GM12878 (cell line): Measurements from ENCODE around the gene MAP1S.
A peak's percentile ranks its signal among the peaks of the same experiment; 100 is the strongest.

Source experiments
- BRCA1 ChIP-seq: IDR thresholded peaks from 2 replicates; pipeline ENCODE4 v1.6.1; 2011; ENCODE audit warnings: low read depth, low read length, improper control_type of control experiment
- CHD1 ChIP-seq: IDR thresholded peaks from 2 replicates; pipeline ENCODE4 v1.6.1; 2012; ENCODE audit warnings: low read depth, low read length, improper control_type of control experiment
- EZH2 ChIP-seq: IDR thresholded peaks from 2 replicates; pipeline ENCODE4 v1.6.1; 2012; ENCODE audit warnings: low read depth, mild to moderate bottlenecking, control low read depth, inconsistent platforms, low read length, borderline replicate concordance; ENCODE audit not compliant: control insufficient read depth
- FOS ChIP-seq: IDR thresholded peaks from 3 replicates; pipeline ENCODE4 v1.6.1; 2011; ENCODE audit warnings: borderline replicate concordance; ENCODE audit not compliant: insufficient read length; ENCODE audit errors: extremely low read depth
- NFIC ChIP-seq: IDR thresholded peaks from 2 replicates; pipeline ENCODE4 v1.6.1; 2012; ENCODE audit warnings: low read depth, mild to moderate bottlenecking, inconsistent platforms, low read length, moderate library complexity
- POLR2AphosphoS5 ChIP-seq: IDR thresholded peaks from 2 replicates; pipeline ENCODE4 v1.6.1; 2011; ENCODE audit warnings: mild to moderate bottlenecking, low read length, inconsistent platforms
- SREBF2 ChIP-seq: IDR thresholded peaks from 2 replicates; pipeline ENCODE4 v1.6.1; 2012; ENCODE audit warnings: mild to moderate bottlenecking, low read length
- TAF1 ChIP-seq: IDR thresholded peaks from 2 replicates; pipeline ENCODE4 v1.6.1; 2011; ENCODE audit warnings: mild to moderate bottlenecking, low read depth, low read length, borderline replicate concordance
- TF ChIP-seq, protein P1 (sequence below): IDR thresholded peaks from 2 replicates; pipeline ENCODE4 v1.6.1; 2011; ENCODE audit warnings: borderline replicate concordance, low read depth, mild to moderate bottlenecking, moderate library complexity, mixed read lengths, low read length; ENCODE audit not compliant: insufficient read depth; ENCODE audit errors: extremely low read length
- TF ChIP-seq, protein P2 (sequence below), 3 experiments: IDR thresholded peaks in 2 of 3; conservative IDR thresholded peaks in 1 of 3; 2 replicates each; pipeline ENCODE4 v1.5.1; 2011; ENCODE audit warnings: low read depth in 3 of 3, low read length in 3 of 3, mild to moderate bottlenecking in 3 of 3, control low read depth in 2 of 3, moderate library complexity in 2 of 3, inconsistent platforms in 1 of 3, mixed read lengths in 1 of 3; ENCODE audit not compliant: control insufficient read depth in 2 of 3, insufficient read depth in 1 of 3; ENCODE audit errors: extremely low read depth in 1 of 3
- TF ChIP-seq, protein P3 (sequence below): IDR thresholded peaks from 2 replicates; pipeline ENCODE4 v1.6.1; 2011; ENCODE audit warnings: low read depth, mild to moderate bottlenecking, low read length, moderate library complexity, borderline replicate concordance; ENCODE audit errors: extremely low read depth

DNA sequence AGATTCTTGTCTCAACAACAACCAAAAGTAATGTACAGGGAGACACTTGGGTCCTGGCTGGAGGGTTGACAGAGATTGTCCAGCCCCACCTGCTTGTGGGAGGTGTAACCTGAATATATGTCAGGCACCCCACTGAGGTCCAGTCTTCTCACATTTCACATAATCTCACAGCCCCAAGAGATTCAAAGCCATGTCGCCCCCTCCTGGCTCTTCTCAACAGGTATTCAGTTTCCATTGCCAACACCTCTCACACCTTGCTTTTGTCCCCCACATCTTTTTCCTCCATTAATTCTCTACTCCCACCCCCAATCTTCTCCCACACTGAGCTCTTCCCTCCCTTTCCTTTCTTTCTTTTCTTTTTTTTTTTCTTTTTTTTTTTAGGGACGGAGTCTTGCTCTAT, 42.3 kb upstream of the MAP1S start:
- TF ChIP-seq TAF1 (no peak), NFIC (no peak), FOS (no peak), EZH2 (no peak), BRCA1 (no peak), SREBF2 (no peak), CHD1 (no peak), POLR2AphosphoS5 (no peak)
- TF ChIP-seq, protein P1, sequence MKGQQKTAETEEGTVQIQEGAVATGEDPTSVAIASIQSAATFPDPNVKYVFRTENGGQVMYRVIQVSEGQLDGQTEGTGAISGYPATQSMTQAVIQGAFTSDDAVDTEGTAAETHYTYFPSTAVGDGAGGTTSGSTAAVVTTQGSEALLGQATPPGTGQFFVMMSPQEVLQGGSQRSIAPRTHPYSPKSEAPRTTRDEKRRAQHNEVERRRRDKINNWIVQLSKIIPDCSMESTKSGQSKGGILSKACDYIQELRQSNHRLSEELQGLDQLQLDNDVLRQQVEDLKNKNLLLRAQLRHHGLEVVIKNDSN: no peak
- TF ChIP-seq, protein P2, sequence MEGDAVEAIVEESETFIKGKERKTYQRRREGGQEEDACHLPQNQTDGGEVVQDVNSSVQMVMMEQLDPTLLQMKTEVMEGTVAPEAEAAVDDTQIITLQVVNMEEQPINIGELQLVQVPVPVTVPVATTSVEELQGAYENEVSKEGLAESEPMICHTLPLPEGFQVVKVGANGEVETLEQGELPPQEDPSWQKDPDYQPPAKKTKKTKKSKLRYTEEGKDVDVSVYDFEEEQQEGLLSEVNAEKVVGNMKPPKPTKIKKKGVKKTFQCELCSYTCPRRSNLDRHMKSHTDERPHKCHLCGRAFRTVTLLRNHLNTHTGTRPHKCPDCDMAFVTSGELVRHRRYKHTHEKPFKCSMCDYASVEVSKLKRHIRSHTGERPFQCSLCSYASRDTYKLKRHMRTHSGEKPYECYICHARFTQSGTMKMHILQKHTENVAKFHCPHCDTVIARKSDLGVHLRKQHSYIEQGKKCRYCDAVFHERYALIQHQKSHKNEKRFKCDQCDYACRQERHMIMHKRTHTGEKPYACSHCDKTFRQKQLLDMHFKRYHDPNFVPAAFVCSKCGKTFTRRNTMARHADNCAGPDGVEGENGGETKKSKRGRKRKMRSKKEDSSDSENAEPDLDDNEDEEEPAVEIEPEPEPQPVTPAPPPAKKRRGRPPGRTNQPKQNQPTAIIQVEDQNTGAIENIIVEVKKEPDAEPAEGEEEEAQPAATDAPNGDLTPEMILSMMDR (IDR thresholded peaks at IDR 0.05 in 2 of 3, conservative IDR thresholded peaks at IDR 0.05 in 1 of 3; ENCODE audit: control insufficient read depth in 2 of 3, extremely low read depth in 1 of 3, insufficient read depth in 1 of 3, low read depth in 3 of 3, low read length in 3 of 3): peak; percentile 22 to 35 (median 30); a peak in 4 of 6 replicates
- TF ChIP-seq, protein P3, sequence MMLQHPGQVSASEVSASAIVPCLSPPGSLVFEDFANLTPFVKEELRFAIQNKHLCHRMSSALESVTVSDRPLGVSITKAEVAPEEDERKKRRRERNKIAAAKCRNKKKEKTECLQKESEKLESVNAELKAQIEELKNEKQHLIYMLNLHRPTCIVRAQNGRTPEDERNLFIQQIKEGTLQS: no peak
